ENCODE data around the gene POLR3B.

DNA sequence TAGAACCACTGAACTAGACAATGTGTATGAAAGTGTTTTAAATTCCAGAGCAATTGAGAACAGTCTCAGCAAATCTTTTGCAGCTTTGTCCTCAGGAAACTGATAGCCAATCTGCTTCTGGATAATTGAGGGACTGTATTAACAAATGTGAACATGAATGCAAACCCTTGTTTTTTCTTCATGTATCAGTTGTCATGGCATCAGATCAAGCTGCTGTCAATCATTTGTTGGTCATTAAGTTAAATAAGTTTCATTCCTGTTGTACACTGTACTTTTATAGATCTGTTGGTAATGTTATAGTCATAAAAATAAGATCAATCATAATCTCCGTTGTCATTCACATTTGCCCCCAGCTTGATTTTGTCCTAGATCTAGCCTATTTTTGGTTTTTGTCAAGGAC lies 159.8 kb downstream of the POLR3B start:
- TF ChIP-seq, protein P1, sequence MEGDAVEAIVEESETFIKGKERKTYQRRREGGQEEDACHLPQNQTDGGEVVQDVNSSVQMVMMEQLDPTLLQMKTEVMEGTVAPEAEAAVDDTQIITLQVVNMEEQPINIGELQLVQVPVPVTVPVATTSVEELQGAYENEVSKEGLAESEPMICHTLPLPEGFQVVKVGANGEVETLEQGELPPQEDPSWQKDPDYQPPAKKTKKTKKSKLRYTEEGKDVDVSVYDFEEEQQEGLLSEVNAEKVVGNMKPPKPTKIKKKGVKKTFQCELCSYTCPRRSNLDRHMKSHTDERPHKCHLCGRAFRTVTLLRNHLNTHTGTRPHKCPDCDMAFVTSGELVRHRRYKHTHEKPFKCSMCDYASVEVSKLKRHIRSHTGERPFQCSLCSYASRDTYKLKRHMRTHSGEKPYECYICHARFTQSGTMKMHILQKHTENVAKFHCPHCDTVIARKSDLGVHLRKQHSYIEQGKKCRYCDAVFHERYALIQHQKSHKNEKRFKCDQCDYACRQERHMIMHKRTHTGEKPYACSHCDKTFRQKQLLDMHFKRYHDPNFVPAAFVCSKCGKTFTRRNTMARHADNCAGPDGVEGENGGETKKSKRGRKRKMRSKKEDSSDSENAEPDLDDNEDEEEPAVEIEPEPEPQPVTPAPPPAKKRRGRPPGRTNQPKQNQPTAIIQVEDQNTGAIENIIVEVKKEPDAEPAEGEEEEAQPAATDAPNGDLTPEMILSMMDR (conservative IDR thresholded peaks at IDR 0.05 in 1 of 2, IDR thresholded peaks at IDR 0.05 in 1 of 2; ENCODE audit: low read depth in 1 of 2, low read length in 2 of 2) = no peak
- no peak for TF ChIP-seq EZH2 (IDR thresholded peaks at IDR 0.05; ENCODE audit: low read length, missing control alignments)
